Activated CD4-positive, alpha-beta T cell treated with anti-CD3 and anti-CD28 coated beads, Interleukin-2, amount 10 ng/mL, durations not matched to agents 24 days and 14 days (primary cell): ENCODE data around the gene NOC3L. TPM values are rescaled to one million over a fixed set of nuclear protein-coding genes. Genes with fewer than 3 reads are reported as not detected.

Source experiments
- DNase-seq: peaks from one replicate; pipeline ENCODE4 v3.0.0; 2022
- H3K27ac Mint-ChIP-seq: one replicate; pipeline ENCODE4 v1.8.0; 2022; ENCODE audit warnings: mild to moderate bottlenecking, mixed read lengths
- H3K27me3 Mint-ChIP-seq: one replicate; pipeline ENCODE4 v1.8.0; 2022; ENCODE audit warnings: mixed read lengths
- H3K36me3 Mint-ChIP-seq: one replicate; pipeline ENCODE4 v1.8.0; 2022; ENCODE audit warnings: low read depth, mild to moderate bottlenecking, mixed read lengths
- H3K4me1 Mint-ChIP-seq: one replicate; pipeline ENCODE4 v1.8.0; 2021; ENCODE audit warnings: mixed read lengths
- H3K4me3 Mint-ChIP-seq: one replicate; pipeline ENCODE4 v1.8.0; 2022; ENCODE audit warnings: mild to moderate bottlenecking, moderate library complexity, mixed read lengths
- H3K9me3 Mint-ChIP-seq: one replicate; pipeline ENCODE4 v1.8.0; 2021; ENCODE audit warnings: mixed read lengths
- intact Hi-C: fragments of 100-400 bp; cut with micrococcal nuclease; formaldehyde crosslinking; loops from one replicate; pipeline ENCODE4 v1.15.1; 2023
- total RNA-seq: library from RNA; stranded (reverse); gene quantifications from 2 replicates; pipeline ENCODE4 v1.2.3, GENCODE V29; 2022

NOC3L gene
- total RNA-seq, 1 donor from 2014 or later: 56.9 TPM

DNA sequence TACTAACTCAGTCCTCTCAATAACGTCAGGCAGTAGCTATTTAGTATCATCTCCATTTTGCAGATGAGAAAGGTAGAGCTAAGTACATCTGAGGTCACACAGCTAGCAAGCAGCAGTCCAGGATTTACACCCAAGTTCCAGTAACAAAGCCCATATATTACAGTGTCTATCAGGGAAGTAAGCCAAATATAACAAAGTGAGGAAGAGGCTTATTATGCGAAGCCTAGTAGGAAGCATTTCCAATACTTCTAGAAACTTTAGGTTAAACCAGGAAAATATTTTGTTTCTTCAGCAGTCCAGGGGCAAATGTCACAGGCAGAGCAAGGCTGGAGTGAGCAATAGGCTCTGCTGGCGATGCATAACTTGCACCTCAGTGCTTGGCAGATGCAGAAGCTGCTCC, 53.9 kb downstream of the NOC3L start:
- Mint-ChIP-seq H3K27me3 (peaks cover 22% of the 10 kb centered on the region), H3K27ac (no peak overlapping the region), H3K9me3 (no peaks in the 10 kb centered on the region), H3K4me3 (no peak overlapping the region), H3K4me1 (no peaks in the 10 kb centered on the region), H3K36me3 (no peaks in the 10 kb centered on the region)
- intact Hi-C loops: no loop called here
- DNase-seq: no peak

DNA sequence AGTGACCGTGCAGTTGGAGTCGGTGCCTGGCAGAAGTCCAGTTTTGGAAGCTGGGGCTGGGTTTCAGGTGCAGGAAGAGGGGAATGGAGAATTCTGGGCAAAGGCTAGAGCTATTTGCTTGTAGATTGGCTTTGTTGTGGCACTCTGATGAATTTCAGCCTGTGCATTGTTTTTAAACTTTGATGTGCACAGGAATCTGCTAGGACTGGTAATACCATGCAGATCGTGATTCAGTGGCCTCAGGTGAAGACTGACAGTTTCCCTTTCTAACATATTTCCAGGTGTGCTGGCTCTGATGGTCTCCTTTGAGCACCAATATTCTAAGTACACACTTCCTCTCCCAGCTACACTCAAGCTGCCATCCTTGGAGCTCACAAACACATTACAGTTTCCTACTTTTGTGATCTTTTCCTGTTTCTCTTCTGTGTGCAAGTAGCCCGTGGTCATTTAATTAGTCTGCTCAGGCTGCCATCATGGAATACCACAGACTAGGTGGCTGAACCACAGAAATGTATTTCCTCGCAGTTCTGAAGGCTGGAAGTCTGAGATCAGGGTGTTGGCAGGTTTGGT, 55.6 kb downstream of the NOC3L start:
- Mint-ChIP-seq H3K27ac (no peak overlapping the region), H3K9me3 (no peaks in the 10 kb centered on the region), H3K4me3 (no peak overlapping the region), H3K4me1 (no peaks in the 10 kb centered on the region), H3K27me3 (peaks cover 29% of the 10 kb centered on the region), H3K36me3 (no peaks in the 10 kb centered on the region)
- no peak for DNase-seq
- intact Hi-C loops: no loop called here

GRCh38 chr10:94303929-94304328, 58.8 kb downstream of the NOC3L start:
- Mint-ChIP-seq H3K4me1 (peaks cover 6% of the 10 kb centered on the region), H3K9me3 (no peaks in the 10 kb centered on the region), H3K27ac (no peak overlapping the region), H3K27me3 (peaks cover 41% of the 10 kb centered on the region), H3K36me3 (no peaks in the 10 kb centered on the region), H3K4me3 (no peak overlapping the region)
- intact Hi-C loops: no loop called here
- DNase-seq: no peak

- Mint-ChIP-seq H3K4me3 (no peak overlapping the region), H3K9me3 (no peaks in the 10 kb centered on the region), H3K4me1 (peaks cover 8% of the 10 kb centered on the region), H3K27me3 (peaks cover 41% of the 10 kb centered on the region), H3K36me3 (no peaks in the 10 kb centered on the region), H3K27ac (no peak overlapping the region)
- DNase-seq: no peak
- intact Hi-C loops: no loop called here
Measured at GRCh38 chr10:94300042-94300441, 62.7 kb downstream of the NOC3L start.

GRCh38 chr10:94299417-94299816, 63.3 kb downstream of the NOC3L start:
- no peak overlapping the region for H3K27ac Mint-ChIP-seq
- H3K4me3 Mint-ChIP-seq: no peak overlapping the region
- H3K27me3 Mint-ChIP-seq: peaks cover 42% of the 10 kb centered on the region
- DNase-seq: peak; percentile 75
- H3K36me3 Mint-ChIP-seq: no peaks in the 10 kb centered on the region
- H3K4me1 Mint-ChIP-seq: peaks cover 8% of the 10 kb centered on the region
- intact Hi-C loops: no loop called here
- no peaks in the 10 kb centered on the region for H3K9me3 Mint-ChIP-seq

DNA sequence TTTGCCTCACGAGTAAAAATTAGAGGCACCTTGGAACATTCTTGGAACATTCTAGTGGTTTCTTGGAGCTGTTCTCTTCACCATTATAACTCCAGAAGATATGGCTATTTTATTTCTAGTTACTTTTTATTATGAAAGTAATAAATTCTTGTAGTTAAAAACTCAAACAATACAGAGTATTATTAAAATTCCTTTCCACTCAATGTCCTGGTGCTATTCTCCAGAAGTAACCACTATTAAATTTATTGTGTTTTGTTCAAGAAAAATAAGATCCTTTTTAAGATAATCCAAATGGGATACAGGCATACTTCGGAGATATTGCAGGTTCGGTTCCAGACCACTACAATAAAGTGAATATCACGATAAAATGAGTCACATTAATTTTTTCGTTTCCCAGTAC, 68.6 kb downstream of the NOC3L start:
- intact Hi-C loops: no loop called here
- Mint-ChIP-seq H3K27me3 (peaks cover 42% of the 10 kb centered on the region), H3K9me3 (no peaks in the 10 kb centered on the region), H3K36me3 (no peaks in the 10 kb centered on the region), H3K27ac (no peak overlapping the region), H3K4me1 (peaks cover 4% of the 10 kb centered on the region), H3K4me3 (no peak overlapping the region)
- no peak for DNase-seq

DNA sequence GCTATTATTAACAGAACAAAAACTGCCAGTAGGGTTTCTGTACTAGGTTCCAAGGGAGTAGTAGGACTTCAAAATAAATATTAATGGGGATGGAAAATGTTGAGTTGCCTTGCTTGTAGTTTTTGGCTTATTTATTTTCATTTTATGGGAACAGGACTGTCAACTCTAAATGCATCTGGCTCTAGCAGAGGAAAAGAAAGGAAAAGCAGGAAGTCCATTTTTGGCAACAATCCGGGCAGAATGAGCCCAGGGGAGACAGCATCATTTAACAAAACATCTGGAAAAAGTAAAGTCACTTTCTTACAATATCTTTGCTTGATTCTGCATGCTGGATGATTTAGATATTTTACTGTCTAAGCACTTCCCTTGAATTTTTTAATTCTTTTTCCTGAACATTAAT, 69.4 kb downstream of the NOC3L start:
- H3K9me3 Mint-ChIP-seq: no peaks in the 10 kb centered on the region
- DNase-seq: no peak
- intact Hi-C loops: no loop called here
- no peak overlapping the region for H3K4me3 Mint-ChIP-seq
- no peaks in the 10 kb centered on the region for H3K4me1 Mint-ChIP-seq
- no peaks in the 10 kb centered on the region for H3K36me3 Mint-ChIP-seq
- H3K27ac Mint-ChIP-seq: no peak overlapping the region
- H3K27me3 Mint-ChIP-seq: peaks cover 37% of the 10 kb centered on the region

GRCh38 chr10:94292434-94293090, 70.2 kb downstream of the NOC3L start:
- Mint-ChIP-seq H3K4me3 (no peak overlapping the region), H3K36me3 (no peaks in the 10 kb centered on the region), H3K4me1 (peaks cover 2% of the 10 kb centered on the region), H3K9me3 (no peaks in the 10 kb centered on the region), H3K27me3 (peaks cover 34% of the 10 kb centered on the region), H3K27ac (no peak overlapping the region)
- intact Hi-C loops: no loop called here
- no peak for DNase-seq

GRCh38 chr10:94288361-94289101, 74.2 kb downstream of the NOC3L start:
- Mint-ChIP-seq H3K4me3 (no peak overlapping the region), H3K9me3 (no peaks in the 10 kb centered on the region), H3K4me1 (peaks cover 2% of the 10 kb centered on the region), H3K27ac (no peak overlapping the region), H3K36me3 (no peaks in the 10 kb centered on the region), H3K27me3 (peaks cover 32% of the 10 kb centered on the region)
- intact Hi-C loops: no loop called here
- no peak for DNase-seq

GRCh38 chr10:94287336-94287735, 75.4 kb downstream of the NOC3L start:
- no peaks in the 10 kb centered on the region for H3K9me3 Mint-ChIP-seq
- DNase-seq: no peak
- H3K27ac Mint-ChIP-seq: no peak overlapping the region
- H3K36me3 Mint-ChIP-seq: no peaks in the 10 kb centered on the region
- H3K4me1 Mint-ChIP-seq: peaks cover 2% of the 10 kb centered on the region
- peaks cover 26% of the 10 kb centered on the region for H3K27me3 Mint-ChIP-seq
- intact Hi-C loops: no loop called here
- H3K4me3 Mint-ChIP-seq: no peak overlapping the region

DNA sequence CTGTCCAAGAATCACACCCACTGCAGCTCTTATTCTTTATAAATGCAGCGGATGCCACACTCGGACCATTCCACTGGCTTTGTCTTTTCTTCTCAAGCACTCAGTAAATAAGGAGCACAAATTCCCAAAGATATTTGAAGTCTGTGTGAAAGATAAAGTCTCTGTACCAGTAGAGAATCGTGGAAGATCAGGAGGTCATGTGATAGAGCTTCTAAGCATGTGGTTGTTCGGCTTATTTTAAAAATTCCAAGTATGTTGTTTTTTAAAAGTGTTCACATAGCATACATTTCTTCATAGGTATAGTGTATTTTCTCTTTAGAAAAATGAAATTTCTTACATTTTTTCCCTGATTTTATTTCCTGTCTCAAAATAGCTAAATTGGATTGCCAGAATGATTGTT, 75.8 kb downstream of the NOC3L start:
- Mint-ChIP-seq H3K36me3 (no peaks in the 10 kb centered on the region), H3K27me3 (peaks cover 25% of the 10 kb centered on the region), H3K4me3 (no peak overlapping the region), H3K4me1 (peaks cover 2% of the 10 kb centered on the region), H3K9me3 (no peaks in the 10 kb centered on the region), H3K27ac (no peak overlapping the region)
- intact Hi-C loops: no loop called here
- DNase-seq: no peak

DNA sequence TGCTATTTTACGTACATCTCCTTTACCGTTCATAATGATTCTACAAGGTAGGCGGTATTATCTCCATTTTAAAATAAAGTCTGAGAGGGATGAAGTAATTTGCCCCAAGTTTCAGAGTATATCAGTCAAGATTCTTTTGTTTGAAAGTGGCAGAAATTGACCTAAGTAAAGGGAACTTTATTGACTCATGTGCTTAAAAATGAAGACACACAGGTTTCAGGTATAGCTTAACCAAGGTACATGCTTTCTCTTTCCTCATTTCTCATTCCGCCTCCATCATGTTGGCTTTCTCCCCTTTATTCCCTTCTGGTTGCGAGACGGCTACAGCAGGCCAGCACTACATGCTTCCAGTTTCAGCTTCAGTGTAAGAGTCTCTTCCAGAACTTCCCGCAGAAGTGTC, 77.5 kb downstream of the NOC3L start:
- no peaks in the 10 kb centered on the region for H3K36me3 Mint-ChIP-seq
- peaks cover 2% of the 10 kb centered on the region for H3K4me1 Mint-ChIP-seq
- peaks cover 20% of the 10 kb centered on the region for H3K27me3 Mint-ChIP-seq
- DNase-seq: no peak
- intact Hi-C loops: no loop called here
- H3K9me3 Mint-ChIP-seq: no peaks in the 10 kb centered on the region
- no peak overlapping the region for H3K4me3 Mint-ChIP-seq
- H3K27ac Mint-ChIP-seq: no peak overlapping the region
